Stimulated activated CD4-positive, alpha-beta T cell treated with anti-CD3 and anti-CD28 coated beads, Interleukin-4, amount 100 ng/mL, for 48 hours (primary cell): ENCODE data around the gene SNAPC4.
"Not testable (repeated sequence)": the region's sequence is repeated elsewhere in the genome, so short reads cannot be mapped to it uniquely, and the experiment has no call there.

Experiments
- DNase-seq, 2 donors: peaks; one replicate each; pipeline ENCODE4 v3.0.0-alpha.2; 2020; ENCODE audit warnings: low read depth in 2 of 2

SNAPC4 gene

DNA sequence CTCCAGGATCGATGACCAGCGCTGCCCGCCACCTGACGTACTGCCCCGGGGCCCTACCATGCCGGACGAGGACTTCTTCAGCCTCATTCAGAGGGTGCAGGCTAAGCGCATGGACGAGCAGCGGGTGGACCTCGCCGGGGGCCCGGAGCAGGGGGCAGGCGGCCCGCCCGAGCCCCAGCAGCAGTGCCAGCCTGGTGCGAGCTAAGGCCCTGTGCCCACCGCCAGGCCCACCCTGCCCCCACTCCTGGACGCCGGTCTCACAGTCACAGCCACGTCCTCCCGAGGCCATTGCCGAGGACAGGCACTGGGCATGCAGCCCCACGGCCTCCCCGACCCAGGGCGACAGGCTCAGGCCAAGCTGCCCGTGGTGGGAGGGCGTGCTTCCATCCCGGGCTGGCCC lies 42.0 kb downstream of the SNAPC4 start:
- DNase-seq = no peak

DNA sequence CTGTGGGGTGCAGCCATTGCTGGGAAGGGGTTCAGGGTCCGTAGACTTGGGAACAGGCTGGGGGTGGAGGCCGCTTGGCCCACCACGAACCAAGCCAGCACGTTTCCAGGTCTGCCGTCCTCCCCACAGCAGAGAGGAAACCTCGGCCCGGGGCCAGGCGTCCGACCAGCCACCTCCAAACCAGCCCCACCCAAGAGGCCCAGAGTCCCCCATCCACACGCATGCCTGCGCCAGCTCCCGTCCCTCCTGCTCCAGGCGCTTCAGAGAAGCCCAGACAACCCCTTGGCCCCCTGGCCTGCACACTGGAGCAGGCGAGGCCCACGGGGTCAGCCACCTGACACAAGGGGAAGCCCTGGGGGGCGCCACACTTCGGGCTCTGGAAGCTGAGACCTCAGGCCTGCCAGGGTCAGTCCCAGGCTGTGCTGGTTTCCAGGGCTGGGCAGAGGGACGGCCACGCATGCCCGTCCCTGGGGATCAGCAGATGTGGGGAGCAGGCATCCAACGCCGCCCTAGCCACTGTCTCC lies 42.7 kb downstream of the SNAPC4 start:
- DNase-seq = no peak

DNA sequence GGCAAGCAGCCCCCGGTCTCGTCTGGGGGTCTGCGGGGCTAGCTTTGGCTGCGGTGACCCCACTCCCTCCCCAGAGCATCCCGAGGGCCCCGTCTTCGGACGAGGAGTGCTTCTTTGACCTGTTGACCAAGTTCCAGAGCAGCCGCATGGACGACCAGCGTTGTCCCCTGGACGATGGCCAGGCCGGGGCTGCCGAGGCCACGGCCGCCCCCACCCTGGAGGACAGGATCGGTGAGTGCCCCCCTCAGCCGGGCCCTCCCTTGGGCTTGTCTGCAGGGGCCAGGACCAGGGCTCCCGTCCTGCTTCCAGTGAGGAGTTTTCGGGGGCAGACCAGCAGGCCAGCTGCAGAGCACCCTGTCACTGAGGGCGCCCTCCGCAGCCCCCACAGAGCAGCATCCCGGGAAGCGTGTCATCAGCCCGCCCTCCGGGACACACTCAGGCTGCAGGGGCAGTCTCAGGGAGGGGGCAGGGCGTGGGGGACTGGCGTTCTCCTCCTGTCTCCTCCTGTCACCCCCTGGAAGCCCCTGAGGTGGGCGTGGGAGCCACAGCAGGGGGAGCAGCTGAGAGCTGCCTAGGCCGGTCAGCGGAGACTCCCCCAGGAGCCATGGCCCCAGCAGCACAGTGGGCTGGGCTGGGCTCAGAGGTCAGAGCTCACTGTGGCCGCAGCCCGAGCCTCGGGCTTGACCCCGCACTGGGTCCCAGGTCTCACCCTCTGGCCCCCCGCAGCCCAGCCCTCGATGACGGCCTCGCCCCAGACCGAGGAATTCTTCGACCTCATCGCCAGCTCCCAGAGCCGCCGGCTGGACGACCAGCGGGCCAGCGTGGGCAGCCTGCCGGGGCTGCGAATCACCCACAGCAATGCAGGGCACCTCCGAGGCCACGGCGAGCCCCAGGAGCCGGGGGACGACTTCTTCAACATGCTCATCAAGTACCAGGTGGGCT lies 44.1 kb downstream of the SNAPC4 start:
- no peak for DNase-seq

DNA sequence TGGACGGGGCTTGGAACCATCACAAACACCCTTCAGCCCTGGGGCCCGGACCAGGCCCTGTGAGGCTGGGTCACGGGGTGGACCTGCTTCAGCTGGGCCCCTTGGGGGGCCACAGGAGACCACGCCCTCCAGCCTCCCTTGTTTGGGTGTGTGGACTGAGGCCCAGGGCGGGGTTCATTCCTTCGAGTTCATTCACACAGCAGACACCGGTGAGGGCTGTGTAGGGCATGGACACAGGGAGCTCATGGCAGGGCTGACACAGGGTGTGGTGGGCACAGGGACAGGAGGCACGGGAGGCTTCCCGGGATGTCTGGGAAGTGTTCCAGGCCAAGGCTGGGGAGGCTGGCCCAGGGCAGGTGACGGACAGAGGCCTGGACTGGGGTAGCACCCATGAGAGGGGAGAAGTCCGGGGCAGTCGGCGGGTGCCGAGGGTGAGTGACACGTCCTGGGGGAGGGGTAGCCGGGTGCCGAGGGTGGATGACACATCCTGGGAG lies 45.3 kb downstream of the SNAPC4 start:
- DNase-seq = no peak

DNA sequence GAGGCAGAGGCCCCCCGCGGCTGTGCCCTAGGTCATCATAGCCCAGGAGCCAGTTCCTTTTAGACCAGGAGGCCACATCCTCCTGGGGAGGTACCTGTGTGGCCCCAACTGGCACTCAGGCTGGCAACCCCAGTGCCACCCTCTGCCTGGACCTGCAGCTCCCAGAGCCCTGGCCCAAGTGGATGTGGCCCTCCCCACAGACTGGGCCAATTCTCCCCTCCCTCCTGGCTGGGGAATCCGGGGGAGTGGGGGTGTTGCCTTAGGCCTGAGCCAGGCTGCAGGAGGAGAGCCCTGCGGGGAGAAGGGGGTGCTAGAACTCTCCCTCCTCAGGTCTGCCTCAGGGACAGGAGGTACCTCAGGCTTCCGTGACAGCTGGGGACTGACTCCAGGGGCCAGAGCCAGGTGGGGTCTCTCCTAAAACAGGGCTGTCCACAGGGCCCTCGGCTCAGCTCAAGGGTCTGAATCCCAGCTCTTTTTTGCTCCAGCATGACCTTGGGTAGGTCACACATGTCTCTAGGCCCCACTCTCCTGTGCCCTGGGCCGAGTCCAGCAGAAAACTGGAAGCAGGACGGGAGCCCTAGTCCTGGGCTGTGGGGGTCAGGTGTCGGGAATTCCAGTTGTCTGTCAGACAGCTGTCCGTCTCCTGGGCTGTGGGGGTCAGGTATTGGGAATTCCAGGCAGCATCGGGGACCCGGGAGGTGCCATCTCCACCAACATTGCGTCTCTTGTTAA lies 46.0 kb downstream of the SNAPC4 start:
- DNase-seq = no peak

DNA sequence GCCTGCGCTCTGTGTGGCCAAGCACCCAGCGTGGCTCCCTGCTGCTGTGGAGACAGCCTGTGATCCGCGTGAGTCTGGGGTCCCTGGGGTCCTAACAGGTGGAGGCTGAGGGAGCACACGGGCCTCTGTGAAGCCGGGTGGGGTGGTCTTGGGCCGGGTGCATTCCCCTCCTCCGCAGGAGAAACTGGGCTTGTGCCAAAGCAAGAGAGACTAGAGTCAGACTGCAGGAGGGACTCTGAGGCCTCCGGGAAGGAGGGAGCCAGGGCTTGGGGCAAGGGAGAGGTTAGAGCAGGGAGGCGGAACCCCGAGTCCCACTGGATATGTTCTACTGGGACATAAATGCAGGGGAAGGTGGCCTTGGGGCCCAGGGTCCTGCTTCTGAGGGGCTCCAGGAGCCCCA lies 46.9 kb downstream of the SNAPC4 start:
- no peak for DNase-seq

DNA sequence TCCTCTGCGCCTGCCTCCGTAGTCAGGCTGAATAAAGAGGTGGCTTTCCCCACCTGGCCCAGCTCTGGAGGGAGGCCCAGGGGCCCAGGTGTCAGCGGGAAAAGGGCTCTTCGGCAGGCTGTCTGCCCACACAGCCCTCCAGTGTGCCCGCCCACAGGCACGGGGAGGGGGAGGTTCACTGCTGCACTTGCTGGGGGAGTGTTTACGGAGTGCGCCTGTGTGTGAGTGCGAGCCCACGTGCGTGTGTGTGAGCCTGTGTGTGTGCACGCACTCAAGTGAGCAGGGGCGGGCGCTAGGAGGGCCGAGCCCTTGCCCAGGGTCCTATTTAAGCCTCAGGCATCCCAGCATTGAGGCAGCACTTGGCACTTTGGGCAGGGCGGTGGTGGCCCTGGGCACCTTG lies 47.3 kb downstream of the SNAPC4 start:
- DNase-seq = no peak

DNA sequence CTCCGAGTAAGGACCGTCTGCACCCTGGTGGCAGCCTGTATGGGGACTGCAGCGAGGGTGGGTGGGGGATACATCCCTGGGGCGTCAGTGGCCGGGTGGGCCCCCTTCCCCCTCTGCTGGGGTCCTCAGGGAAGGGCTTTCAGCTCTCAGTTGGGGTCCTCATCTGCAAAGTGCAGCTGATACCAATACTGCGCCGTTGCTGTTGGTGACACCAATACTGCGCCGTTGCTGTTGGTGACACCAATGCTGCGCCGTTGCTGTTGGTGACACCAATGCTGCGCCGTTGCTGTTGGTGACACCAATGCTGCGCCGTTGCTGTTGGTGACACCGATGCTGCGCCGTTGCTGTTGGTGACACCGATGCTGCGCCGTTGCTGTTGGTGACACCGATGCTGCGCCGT lies 48.1 kb downstream of the SNAPC4 start:
- not testable (repeated sequence) for DNase-seq

DNA sequence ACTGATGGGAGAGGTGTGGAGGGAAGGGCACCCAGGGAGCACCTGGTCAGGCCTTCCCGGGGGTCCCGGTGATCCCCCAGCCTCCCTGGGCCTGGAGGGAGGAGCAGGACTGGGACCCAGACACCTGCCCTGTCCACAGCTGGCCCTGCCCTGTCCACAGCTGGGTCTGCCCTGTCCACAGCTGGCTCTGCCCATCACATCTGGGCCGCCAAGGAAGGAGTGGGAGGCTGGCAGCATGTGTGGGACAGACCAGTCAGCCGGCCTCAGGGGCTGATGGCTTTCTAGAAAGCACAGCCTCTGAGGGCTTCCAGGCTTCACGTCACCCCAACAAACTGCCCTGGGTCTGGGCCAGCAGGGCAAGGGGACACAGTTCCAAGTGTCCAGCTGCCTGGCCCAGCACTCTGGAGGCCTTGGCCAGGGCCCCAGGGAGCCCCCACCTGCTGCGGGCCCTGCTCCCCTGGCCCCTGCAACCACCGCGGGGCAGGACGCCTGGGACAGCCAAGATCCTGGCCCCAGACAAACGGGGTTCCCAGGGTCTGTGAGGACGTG lies 48.6 kb downstream of the SNAPC4 start:
- DNase-seq = no peak
